GM21423 (cell line): ENCODE data around the gene FAM9C.
A peak's percentile ranks its signal among the peaks of the same experiment; 100 is the strongest.

Source experiments
- ATAC-seq: cut with Tn5 transposase; IDR thresholded peaks from one replicate; pipeline ENCODE4 v1.9.1; 2021; ENCODE audit warnings: mild to moderate bottlenecking, moderate library complexity; ENCODE audit not compliant: unreplicated experiment

The FAM9C gene

DNA sequence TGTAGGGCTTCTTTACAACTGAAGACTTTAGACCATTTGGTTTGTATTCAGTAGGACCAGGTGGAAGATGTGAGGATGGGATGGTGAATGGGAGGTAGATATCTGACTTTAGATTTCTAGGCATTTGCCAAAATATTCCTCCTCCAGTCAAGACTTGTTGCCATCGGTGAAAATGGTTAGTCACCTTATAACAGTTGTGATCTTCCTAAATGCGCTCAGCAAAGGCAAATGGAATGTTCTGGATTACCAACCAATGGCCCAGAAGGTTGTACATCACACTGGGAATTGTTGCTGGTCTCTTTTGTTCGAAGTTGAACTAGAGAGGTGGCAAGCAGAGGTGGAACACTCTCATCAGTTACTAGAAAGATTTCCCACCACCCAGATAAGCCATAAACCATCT lies 35.6 kb downstream of the FAM9C start:
- no peak for ATAC-seq

DNA sequence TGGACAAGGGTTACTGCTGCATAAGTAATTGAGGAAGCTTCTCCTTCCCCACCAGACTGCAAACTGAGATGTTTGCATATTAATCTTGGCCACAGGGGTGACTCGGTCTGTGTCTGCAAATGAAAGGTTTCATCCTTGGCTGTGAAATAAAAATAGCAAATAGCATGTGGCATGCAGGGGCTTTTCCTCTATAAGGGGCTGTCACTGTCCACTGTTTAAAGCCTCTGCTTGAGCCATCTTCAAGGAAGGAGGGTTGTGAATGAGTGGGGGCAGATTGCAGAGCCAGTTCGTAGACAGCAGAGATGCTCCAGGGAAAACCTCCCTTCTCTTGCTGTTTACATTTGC lies 36.3 kb downstream of the FAM9C start:
- no peak for ATAC-seq

GRCh38 chrX:13007519-13008188 lies 36.8 kb downstream of the FAM9C start:
- no peak for ATAC-seq

GRCh38 chrX:13005661-13006473 lies 38.6 kb downstream of the FAM9C start:
- peak; percentile 47 for ATAC-seq

- no peak for ATAC-seq
Measured at GRCh38 chrX:13001961-13002671, 42.3 kb downstream of the FAM9C start.

- ATAC-seq, result no peak
Measured at GRCh38 chrX:13001097-13001496, 43.3 kb downstream of the FAM9C start.

GRCh38 chrX:13000301-13000811 lies 44.1 kb downstream of the FAM9C start:
- ATAC-seq, result peak; percentile 37

DNA sequence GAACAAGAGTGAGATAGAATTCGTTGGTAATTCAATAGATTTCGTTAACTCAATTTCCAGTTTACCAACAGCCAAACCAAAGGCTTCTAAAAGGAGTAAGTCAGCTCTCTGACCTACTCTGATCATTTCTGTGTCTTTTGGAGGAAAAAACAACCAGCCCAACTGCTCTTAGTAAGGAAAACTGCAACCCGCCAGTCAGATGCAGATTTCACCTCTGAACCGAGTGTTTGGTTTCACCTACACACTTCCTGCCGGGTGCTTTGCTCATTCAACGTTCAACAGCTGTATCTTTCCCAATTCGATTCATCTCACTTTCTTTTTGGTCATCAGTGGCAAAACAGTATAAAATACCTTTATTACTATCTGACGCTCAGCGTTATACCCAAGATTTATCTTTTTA lies 45.0 kb downstream of the FAM9C start:
- ATAC-seq, result no peak

DNA sequence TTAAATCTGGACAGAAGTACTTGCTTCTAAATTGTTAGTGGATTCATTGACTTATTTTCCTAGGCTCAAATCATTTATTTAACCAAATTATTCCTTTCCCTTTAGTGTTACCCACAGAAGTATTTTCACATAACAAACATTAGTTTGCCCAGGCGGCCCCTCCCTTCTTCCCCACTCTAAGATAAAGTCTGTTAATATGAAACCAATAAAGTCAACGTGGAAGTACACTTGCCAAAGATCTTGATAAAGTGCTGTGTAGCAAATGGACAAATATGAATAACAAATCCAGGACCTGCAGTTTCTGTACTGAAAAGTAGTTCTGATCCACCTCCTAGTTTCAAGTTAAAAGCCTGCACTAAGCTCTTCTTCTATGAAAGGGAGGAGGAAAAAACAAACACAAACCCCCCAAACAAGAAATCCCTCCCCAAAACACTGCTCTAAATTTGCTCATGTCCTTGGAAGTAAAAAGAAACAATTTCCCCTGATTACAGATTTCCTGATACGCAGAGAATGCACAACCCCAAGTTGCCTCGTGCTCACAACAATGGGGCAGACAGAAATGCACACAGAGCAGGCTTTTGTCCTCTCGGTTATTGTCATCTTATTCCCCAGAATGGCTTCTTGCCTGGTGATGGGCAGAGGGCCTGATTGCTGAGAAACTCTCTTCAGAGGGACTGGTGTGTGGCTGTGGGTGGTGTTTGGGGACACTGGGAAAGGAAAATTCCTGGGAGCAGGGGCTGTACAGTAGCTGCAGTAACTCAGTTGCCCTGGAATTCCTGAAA lies 46.3 kb downstream of the FAM9C start:
- ATAC-seq, result no peak

GRCh38 chrX:12996934-12997435 lies 47.4 kb downstream of the FAM9C start:
- ATAC-seq, result no peak

- no peak for ATAC-seq
Measured at GRCh38 chrX:12994321-12994720, 50.1 kb downstream of the FAM9C start.

DNA sequence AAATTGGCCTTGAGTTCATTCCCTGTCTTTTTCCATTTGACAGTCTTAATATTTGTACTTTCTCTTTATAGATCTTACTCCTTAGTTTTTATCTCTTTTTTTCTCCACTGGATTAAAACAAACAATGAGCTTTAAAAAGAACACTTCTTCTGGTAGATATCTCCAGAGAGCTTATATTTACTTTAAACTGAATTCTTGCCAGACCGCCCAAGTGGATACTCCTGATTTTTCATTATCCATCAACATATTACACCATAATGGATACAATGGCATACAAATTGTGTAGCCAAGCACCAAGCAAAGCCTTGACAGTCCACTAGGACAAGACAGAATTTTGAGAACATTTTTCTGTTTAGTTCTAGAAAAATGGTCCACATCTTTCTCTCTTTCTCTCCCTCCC lies 50.6 kb downstream of the FAM9C start:
- no peak for ATAC-seq

DNA sequence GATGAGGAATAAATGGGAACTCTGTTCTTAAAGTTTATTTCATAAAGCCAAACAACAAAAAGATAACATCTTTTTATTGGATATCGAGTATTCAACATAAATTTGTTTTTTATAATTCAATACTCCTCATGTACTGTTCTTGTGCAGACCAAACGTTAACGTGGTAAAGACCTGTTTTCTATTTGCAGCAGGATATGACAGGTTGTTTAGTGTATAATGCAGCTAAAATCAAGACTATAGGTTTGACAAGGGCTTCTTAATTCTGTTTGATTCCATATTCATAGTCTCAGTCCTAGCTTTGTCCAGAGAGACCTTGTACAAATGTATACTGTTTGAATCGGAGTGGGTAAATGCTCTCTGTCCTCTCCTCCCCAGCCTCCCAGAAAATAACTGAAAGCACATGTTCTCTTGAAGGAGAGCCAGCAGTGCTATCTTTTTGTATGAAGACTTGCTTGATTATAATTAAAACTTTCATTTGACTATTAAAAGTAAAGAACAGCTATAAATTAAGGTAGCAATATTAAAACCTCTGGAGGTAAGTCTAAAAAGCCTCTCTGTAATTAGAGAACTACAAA lies 51.8 kb downstream of the FAM9C start:
- no peak for ATAC-seq

GRCh38 chrX:12991575-12991974 lies 52.8 kb downstream of the FAM9C start:
- ATAC-seq, result no peak

DNA sequence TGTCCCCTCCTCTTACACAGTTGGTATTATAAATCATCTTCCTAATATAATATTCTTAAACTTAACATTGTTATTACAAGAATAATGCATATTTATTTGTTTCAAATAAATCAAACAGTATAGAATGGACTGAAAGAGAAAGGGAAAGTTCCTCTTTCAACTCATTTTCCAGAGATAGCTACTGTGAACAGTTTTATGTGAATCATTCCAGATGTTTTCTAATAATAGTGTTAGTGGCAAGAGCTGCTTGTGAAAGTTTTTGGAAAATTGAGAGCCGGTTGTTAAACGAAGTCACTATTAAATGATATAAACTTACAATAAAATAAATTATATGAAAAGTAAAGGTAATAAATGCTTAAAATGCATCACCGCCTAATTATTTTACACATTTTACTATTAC lies 55.0 kb downstream of the FAM9C start:
- no peak for ATAC-seq

GRCh38 chrX:12988797-12989196 lies 55.6 kb downstream of the FAM9C start:
- ATAC-seq, result no peak

DNA sequence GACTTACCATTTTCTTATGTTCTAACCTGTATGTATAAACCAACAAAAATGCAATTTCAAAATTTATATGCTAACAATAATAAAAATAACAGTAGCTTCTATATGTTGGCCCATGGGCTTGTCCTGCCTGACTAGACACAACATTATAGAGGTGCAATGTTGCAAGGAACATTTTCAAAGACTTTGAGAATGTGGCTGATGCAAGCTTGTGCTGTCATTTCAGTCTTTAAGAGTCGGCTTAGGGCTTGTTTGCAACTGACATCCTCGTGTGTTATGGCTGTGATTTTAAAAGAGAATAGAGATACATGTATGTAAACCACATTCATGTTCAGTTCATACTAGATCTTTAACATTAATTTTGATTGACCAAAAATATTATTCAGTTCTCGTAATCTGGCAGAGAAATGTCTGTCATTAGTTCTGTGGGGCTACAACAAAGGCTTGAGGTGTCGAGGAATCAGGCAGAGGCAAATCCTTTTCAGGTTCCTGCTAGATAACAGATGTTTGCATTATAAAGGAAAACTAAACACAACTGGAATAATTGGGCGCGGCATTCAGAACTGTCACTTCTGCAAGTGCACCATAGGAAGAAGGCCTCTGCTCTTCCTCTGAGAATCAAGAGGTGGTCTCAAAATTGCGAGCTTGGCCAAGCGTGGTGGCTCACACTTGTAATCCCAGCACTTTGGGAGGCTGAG lies 56.4 kb downstream of the FAM9C start:
- no peak for ATAC-seq

DNA sequence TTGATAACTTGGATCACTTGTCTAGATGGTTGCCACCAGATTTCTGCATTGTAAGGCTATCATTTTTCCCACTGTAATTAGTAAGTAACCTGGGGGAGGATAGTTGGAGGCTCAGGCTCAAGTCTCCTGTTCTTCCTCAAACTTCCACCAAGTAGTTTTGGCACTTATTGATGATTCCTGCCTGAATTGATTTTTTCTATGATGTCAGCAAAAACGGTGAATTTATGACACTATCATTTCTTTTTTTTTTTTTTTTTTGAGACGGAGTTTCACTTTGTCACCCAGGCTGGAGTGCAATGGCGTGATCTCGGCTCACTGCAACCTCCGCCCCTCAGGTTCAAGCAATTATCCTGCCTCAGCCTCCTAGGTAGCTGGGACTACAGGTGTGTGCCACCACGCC lies 57.1 kb downstream of the FAM9C start:
- no peak for ATAC-seq

DNA sequence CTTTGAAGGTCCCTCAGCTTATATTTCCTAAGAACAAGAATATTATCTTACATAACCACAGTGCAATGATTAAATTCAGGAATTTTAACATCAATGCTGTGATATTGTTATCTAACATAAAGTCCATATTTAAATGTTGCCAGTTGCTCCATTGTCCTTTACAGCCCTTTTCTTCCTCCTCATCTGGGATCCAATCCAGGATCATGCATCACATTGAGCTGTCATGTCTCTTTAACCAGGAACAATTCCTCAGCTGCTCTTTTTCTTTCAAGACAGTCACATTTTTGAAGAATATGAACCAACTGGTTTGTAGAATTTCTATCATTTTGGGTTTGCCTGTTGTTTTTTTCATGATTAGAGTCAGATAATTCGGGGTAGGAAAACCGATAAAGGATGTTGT lies 57.5 kb downstream of the FAM9C start:
- ATAC-seq, result no peak
